NCI-H2196 (cell line): ENCODE data around the gene GABRR3.
A peak's percentile ranks its signal among the peaks of the same experiment; 100 is the strongest.

ENCODE experiments used
- DNase-seq: peaks from one replicate; lab custom pipeline; 2025; ENCODE audit not compliant: unreplicated experiment; lab: John Stamatoyannopoulos, UW

Gene GABRR3

DNA sequence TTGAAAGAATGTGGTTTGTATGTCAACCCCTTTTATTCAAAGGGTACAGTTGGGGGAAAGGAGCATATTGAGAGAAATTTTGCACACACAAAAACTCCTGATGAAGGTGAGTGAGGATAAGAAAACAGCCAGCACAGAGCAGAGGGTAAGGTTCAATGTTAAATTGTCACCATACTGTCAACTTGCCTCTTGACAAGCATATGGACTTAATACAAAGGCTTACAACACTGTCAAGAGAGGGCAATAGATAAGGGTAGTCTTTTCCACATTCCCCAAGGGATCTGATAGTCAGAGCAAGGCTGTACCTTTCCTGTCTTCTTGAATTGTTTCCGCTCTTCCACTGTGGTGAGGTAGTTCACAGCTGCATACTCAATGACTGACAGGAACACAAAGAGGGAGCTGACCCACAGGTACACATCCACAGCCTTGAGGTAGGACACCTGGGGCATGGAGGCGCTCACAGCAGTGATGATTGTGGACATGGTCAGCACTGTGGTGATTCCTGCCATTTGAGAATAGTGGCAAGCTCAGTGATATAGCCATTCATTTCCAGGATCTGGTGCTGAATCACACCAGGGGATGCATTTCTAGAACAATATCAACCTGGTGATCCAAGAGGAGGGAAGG lies 42.5 kb downstream of the GABRR3 start:
- DNase-seq, result no peak

DNA sequence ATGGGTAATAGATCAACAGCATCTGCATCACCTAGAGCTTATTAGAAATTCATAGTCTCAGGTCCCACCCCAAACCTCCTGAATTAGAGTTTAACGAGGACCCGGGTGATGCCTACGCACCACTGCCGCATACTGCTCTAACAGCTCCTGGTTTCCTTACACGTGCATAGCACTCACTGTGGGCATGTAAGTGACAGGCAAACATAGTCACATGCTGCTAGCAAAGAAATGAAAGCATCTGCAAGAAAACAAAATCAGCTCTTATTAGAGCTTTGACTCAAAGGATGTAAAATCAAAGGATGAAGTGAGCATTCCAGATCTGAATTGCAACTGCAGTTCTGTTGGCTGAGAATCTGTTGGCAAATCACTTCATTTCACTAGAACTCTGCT lies 43.8 kb downstream of the GABRR3 start:
- no peak for DNase-seq

DNA sequence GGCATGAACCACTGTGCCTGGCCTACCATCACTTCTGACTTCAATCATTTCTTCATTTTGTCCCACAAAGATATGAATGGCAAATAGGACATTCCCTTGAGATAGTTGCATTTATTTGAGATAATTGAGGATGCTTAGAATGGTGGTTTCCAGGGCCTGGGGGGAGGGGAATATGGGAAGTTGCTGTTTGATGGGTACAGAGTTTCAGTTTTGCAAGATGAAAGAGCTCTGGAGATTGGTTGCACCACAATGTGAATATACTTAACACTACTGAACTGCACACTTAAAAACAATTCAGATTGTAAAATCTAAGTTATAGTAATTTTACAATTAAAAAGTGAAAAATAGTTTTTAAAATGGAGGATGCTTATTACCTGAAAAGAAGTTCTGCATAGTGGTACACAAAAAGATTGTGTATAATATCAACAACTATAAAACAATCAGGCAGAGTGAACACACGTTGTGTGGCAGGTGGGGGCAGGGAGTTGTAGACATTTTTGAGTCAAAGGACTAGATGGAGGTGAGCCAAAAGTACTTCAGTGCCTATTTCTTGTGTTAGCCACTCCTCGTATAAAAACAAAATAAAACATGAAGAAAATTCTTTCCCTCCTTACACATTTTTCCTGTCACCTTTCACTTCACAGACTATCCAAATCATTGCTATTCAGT lies 44.4 kb downstream of the GABRR3 start:
- no peak for DNase-seq

DNA sequence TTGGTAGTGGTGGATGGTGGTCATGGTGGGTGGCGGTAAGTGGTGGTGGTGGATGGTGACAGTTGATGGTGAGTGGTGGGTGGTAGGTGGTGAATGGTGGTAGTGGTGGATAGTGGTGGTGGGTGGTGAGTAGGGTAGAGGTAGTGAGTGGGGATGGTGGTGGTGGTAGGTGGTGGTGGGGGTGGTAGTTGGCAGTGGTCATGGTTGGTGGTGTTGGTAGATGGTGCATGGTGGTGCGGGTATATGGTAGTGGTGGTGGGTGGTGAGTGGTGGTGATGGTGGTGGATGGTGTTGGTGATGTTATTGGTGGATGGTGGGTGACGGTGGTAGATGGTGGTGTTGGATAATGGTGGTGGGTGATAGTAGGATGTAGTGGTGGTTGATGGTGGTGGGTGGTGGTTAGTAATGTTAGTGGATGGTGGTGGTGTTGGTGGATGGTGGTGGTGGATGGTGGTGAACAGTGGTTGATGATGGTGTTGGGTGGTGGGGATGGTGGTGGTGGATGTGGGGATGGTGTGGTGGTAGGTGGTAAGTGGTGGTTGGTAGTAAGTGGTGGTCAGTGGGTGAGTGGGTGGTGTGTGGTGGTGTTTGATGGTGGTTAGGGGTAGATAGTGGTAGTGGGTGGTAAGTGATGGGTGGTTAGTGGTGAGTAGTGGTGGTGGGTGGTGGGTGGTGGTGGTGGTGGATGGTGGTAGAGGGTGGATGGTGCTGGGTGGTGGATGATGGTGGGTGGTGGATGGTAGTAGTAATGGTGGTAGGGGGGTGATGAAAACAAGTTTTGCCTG lies 46.1 kb downstream of the GABRR3 start:
- no peak for DNase-seq

DNA sequence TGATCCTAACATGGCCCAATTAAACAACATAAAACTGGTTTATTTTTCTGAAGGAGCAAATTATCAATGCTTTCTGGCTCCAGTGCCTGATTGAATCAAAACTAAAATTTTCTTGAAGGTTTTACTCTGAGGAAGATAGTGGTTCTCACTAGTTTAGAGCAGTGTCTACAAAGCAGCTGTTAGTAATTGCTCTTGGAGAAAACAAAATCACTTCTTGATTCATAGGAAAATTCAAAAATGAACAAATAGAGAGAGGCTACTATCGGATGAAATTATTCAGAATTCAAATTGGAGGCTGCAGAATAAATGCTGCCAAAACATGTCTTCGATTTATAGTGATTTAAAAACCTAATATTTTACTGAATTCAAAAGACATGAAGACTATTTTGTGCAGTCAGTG lies 47.8 kb downstream of the GABRR3 start:
- no peak for DNase-seq

DNA sequence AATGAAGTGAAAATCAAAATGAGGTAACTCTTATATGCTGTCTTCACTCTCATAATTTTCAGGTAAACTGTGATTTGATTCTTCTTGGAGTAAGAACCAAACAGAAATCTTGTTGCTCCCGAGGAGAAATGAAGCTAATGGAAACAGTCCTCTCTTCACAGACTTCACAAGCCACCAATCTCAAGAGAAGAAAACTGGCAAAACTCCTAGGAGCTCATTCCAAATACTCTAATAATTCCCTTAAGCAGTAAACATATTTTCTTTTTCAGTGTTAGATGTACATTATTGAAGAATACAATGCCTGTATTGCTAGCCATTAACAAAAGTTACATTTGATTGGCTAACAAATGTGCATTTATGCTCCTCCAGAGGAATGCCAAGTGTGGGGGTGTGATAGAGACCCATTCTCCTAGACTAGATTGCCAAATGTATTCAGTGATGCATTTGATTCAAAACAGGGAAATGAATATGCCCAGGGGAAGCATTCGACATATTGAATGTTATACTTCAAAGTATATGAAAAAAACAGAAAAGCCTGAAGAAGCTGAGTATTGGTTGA lies 51.1 kb downstream of the GABRR3 start:
- DNase-seq, result no peak

DNA sequence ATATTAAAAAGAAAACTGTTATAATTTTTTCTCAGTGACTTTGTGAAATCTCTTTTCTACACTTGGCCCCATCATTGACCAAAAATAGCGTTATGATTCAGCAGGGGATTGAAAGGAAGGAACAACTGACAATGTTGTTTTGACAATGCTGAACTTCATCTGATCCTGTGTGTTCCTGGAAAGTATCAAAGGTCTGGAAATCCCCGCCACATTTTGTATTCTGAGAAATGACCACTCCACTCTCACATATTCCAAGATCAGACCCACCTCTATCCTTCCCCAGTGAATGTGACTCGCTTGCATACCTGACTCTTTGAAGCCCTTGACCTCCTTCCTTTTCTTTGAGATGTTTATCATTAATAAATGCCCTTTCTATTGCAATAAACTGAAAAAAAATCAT lies 53.2 kb downstream of the GABRR3 start:
- DNase-seq, result no peak

DNA sequence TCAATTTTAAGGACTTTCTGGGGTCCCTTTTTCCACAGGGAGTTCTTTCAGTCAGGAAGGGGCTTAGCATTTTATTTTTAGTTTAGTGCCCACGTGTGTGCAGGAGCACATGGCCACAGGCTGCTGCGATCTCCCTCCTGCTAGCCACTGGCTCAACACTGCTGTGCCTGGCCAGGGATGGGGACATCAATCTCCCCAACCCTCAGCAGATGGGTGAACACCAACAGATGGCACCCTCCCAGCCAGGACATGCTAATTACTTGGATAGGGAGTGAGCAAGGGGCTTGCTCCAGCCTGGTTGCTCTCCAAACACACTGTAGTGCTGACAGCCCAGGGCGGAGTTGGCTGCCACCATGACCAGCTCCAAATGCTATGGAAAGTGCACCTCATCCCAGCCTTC lies 55.5 kb downstream of the GABRR3 start:
- DNase-seq, result no peak

DNA sequence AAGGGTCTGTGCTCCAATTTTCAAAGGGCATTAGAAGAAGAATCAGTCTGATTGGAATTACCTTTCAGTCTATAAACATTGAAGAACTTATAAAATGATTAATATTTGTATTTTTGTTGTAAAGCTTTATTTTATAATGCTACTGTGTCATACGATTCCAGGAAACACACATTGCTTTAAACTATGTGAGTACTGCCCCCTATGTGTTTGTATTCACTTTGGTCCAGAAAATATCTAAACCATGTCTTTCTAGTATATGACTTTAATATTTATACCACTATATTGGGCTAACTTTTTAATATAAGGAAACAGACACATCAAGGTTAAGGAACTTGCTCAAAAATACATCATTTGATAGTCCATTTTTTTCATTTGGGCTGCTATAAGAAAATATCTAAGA lies 59.6 kb downstream of the GABRR3 start:
- DNase-seq, result no peak

DNA sequence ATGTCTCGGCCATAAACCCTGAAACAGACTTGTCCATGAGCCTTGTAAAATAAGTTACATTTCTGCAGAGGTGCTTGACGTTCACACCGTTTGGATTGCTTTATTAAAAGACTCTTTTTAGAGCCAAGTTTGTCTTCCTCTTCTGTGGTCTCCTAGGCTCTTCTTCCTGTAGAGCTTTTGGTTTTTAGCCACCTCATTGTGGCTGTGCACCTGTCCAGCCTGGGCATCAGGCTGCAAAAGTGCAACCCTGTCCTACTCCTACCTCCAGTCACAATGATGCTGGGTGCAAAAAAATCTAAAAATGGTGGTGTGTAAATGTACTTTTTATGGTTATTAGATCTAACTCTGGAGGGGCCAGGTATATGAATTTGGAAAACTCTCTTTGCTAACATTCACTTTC lies 60.1 kb downstream of the GABRR3 start:
- DNase-seq, result no peak

DNA sequence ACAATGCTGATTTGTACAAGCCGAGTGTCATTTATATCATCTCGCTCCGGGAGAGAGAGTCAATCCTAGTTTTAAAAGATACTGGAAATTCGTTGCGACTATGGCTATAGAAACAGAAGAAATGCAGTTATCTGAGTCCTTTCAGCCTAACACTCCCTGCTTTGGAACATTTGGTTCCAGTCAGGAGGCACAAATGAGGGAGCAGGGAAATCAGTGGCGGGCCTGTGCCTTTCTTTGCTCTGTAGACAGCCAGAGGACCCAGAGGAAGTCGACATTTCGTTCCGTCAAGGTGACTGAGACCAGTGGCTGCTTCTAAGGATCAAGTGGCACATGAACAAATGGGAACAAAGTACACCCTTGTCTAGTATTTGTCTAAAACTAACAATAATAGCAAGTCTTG lies 62.1 kb downstream of the GABRR3 start:
- DNase-seq, result no peak

DNA sequence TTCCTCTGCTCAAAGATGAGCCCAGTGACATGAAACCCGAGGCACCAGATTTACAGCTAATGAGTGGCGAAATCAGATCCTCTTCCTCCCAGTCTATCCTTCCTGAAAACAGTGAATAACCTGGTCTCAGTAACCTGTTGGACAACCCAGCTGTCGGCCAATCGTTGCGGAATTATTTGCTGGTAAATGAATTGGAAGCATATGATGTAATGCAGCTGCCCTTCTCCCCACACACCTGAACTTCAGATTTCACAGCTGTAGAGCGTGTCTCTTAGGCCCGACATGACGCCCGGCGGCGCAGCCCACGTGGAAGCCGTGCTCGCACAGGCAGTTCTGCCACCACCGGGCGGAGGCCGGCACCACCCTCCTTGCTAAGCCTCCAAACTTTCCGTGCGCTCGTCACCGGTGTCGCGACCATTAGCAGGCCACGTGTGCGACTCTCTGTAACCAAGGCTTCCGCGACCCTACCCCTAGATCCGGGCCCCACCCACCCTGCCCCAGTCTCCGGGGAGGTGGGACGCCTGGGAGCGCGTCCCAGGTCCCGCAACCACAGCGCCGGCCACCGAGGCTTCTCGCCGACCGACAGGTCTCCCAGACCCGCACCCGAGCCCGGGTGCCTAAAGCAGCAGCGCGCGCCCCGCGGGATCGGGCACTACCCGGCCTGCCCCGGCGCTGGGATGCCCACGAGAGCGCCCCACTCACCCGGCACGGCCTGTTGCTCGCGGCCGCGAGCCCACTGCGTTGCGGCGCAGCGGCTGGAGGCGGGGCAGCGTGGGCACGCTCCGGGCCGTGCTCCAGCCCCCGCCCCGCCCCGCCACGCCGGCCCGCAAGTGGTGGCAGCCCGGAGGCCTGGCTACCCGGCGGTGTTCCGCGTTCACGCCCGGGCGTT lies 63.2 kb downstream of the GABRR3 start, which contains the start of gene RIOX2:
Gene RIOX2 (minus strand): TSS at position 753 of the 889 bp plus-strand sequence. CDS start 4,838 bp downstream, outside the sequence.
- DNase-seq, result peak; percentile 56

DNA sequence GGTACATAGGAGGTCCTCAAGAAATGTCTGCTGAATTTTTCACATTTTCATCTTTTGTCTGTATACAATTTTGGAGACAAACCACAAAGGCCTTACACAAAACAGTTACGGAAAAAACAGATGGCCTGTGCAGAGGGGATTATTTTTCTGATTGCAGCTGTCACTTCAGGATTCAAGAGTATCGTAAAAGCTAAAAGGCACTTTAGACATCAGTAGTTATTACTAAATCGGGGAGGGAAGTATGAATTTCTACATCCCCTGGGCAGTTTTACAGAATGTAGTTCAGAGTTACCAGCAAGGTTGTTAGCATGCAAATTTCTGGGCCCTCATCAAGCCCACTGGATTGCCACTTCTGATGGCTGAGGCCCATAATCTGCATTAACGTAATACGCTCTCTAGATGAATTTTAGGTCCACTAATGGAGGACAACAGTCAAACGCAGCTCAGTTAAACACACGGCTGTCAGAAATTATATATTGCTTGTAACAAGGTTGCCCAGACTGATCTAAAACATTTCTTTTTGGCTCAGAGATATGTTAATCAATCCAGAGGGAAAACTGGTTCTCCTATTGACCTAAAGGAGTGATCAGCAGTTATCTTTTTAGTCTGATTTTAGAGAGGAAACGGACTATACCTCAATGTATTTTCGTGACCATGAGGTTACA lies 64.0 kb downstream of the GABRR3 start:
- no peak for DNase-seq

DNA sequence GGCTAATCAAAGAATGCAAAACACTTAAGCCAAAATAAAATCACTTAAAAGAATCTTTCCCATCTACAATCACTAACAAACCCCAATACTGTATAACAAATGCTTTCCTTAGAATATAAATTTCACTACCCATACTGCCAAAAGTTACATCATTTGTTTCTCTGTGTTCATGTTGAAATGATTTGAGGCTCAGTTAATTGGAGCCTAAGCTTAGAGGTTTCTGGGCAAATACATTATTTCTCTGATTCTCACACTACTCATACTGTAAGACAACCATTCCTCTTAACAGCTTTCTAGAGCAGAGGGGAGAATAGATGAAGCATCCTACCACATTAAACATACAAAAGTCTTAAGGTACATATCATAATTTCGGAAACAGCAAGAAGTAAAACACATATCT lies 65.0 kb downstream of the GABRR3 start:
- no peak for DNase-seq

DNA sequence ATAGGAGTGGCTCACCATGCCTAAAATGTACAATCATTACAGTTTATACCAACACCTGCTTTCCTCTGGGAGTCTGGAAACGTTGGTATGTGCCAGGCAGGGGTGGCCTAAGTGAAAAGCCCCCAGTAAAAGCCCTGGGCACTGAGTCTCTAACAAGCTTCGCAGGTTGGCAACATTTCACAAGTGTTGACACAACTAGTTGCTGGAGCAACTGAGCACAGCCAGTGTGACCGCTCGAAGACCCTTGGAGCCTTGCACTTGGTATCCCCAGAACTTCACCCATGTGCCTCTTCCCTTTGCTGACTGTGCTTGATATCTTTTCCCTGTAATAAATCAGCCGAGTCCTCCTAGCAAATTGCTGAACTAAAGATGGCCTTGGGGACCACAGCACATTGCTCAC lies 65.6 kb downstream of the GABRR3 start:
- no peak for DNase-seq

DNA sequence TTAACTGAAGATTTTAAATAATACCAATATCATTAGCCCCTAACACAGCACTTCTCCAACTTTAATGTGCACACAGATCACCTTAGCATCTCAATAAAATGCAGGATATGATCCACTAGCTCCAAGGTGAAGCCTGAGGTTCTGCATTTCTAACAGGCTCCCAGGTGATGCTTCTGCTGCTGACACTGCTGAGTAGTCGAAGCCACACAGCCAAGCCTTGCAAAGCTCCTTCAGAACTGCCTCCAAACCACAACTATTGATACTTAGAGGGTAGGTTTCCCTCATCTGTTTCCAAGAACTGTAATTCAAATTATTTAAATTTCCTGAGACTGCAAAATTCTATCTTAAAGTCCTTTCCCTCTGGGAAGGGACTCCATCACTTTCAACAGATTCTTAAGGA lies 66.7 kb downstream of the GABRR3 start:
- no peak for DNase-seq

DNA sequence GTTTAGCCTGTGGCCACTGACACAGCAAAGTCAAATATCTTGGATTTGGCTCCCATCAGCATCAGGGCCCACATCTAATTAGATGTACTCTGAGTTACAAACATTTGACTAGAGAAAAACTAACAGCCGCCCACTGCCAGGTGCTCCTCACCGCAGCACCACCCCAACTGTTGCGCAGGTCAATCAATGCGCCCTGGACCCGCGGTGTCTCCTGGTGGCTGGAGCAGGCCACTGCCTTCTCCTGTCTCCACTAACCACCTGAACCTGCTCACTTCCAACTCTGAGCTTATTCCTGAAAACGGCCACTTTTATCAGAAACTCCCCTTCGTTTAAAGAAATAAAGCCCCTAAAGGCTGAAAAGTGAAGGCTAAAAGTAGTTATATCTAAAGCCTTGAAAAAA lies 67.1 kb downstream of the GABRR3 start:
- DNase-seq, result no peak

DNA sequence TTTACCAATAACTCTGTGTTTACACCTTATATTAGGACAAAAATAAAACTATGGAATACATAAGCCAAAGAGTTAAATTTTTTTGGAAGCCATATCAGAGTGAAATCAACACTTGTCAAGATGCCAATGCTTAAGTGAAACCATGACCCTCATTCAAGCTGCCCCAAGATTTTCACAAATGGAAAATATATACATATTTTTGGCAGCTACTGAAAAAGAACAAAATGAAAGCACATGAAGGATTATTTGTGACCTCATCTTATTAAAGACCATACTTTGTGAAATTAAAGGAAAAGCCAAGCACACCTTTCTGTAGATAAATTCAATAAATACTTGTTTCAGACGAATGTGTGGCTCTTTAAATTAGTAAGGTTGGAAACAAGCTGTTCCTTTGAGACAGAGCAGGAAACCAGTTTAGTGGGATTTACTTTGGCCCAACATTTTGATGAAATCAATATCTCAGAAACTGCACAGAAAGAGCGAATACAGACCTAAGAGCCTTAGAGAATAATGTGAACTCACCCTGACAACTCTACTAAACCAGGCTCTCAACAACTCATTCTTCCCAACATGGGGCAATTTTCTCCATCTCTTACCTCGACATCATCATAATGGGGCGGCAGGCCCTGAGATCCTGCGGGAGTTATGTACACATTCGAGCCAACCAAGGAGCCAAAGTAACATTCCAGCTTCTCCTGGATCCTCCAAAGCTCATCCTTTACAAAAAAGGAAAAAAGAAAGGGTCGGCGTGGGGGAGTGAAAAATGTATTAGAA lies 73.9 kb downstream of the GABRR3 start:
- no peak for DNase-seq

DNA sequence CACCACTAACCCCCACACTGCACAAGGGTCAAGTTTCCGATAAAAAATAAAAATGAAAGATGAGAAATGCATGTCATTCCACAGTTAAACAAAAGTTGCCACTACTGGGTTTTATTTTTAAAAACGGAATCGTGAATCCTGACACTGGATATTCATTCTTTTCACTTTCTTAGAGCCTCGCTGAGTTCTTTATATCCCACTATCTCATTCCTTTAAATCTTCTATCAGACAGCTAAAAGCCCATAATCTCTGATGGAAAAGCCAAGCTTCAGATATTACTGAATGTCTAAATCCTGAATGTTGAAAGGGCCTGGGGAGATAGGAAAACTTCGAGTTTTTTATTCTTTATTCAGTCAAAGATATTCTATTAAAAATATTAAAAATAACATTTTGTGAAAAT lies 74.6 kb downstream of the GABRR3 start:
- no peak for DNase-seq

DNA sequence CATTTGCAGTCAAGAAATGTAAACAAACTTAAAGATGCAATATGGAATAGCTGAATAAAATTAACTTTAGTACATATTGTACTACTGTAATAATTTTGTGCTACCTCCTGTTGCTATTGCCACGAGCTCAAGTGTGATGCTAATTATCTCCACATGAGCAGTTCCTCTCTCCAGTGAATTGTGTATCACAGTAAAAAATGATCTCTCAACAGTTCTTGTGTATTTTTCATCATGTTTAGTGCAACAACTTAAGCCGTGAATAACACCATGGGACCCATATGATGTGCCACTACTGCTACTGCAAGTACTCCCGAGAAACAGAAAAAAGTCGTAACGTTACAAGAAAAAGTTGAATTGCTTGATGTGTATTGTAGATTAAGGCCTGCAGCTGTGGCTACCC lies 75.2 kb downstream of the GABRR3 start:
- DNase-seq, result no peak
